Measurements from ENCODE around the gene RSL1D1. TPM values are rescaled to one million over a fixed set of nuclear protein-coding genes. Genes with fewer than 3 reads are reported as not detected.

The RSL1D1 gene
- total and polyA plus RNA-seq, 2 of the 8 experiments (the other 6 are each of a cell fraction or from before 2014, with no cell fraction given), result 41.3 to 292 TPM

- TF ChIP-seq, protein P1, sequence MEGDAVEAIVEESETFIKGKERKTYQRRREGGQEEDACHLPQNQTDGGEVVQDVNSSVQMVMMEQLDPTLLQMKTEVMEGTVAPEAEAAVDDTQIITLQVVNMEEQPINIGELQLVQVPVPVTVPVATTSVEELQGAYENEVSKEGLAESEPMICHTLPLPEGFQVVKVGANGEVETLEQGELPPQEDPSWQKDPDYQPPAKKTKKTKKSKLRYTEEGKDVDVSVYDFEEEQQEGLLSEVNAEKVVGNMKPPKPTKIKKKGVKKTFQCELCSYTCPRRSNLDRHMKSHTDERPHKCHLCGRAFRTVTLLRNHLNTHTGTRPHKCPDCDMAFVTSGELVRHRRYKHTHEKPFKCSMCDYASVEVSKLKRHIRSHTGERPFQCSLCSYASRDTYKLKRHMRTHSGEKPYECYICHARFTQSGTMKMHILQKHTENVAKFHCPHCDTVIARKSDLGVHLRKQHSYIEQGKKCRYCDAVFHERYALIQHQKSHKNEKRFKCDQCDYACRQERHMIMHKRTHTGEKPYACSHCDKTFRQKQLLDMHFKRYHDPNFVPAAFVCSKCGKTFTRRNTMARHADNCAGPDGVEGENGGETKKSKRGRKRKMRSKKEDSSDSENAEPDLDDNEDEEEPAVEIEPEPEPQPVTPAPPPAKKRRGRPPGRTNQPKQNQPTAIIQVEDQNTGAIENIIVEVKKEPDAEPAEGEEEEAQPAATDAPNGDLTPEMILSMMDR (IDR thresholded peaks at IDR 0.05; ENCODE audit: control extremely low read depth in 1 of 3, insufficient read depth in 1 of 3, low read depth in 1 of 3, low read length in 3 of 3), result no peak
- TF ChIP-seq NRF1 (IDR thresholded peaks at IDR 0.05; ENCODE audit: low read depth, low read length) (no peak), PHF8 (conservative IDR thresholded peaks at IDR 0.05; ENCODE audit: low read depth, low read length) (no peak), CREB1 (IDR thresholded peaks at IDR 0.05) (no peak)
These were observed 56.9 kb downstream of the RSL1D1 start (continued) for GRCh38 chr16:11794447-11794846.

All from H1 (cell line).